Jurkat, Clone E6-1 (cell line): ENCODE results near the gene SH3RF2.
"Not testable (repeated sequence)": the region's sequence is repeated elsewhere in the genome, so short reads cannot be mapped to it uniquely, and the experiment has no call there.

Source experiments
- DNase-seq: peaks from one replicate; pipeline ENCODE4 v3.0.0-alpha.2; 2011; ENCODE audit warnings: low read depth, low spot score
- H3K4me3 ChIP-seq: 2 replicates; pipeline ENCODE4 v1.5.1; 2011; ENCODE audit warnings: mild to moderate bottlenecking, low read length, control low read depth, moderate library complexity

SH3RF2 gene

GRCh38 chr5:145993538-145993937, 57.2 kb downstream of the SH3RF2 start:
- DNase-seq, H3K4me3 ChIP-seq: not testable (repeated sequence)

DNA sequence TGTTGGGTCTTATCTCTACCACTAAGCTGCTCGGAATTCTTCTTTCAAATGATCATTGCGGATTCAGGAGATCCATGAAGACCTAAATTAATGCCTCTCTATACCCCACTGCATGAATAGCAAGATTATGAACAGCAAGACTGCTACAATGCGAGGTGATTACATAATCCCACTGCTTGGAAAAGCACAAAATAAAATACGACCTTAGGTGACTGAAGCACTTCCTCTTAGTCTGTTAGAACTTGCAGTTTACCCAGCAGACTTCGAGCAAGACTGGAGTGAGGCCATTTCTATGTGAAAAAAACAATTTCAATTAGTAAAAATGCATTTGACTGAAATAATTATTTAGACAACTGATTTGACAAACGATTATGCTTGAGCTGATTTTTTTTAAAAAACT, 59.8 kb downstream of the SH3RF2 start:
- H3K4me3 ChIP-seq = no peak overlapping the region
- DNase-seq = no peak

- no peak overlapping the region for H3K4me3 ChIP-seq
- no peak for DNase-seq
Measured at GRCh38 chr5:145999208-145999607, 62.8 kb downstream of the SH3RF2 start.

DNA sequence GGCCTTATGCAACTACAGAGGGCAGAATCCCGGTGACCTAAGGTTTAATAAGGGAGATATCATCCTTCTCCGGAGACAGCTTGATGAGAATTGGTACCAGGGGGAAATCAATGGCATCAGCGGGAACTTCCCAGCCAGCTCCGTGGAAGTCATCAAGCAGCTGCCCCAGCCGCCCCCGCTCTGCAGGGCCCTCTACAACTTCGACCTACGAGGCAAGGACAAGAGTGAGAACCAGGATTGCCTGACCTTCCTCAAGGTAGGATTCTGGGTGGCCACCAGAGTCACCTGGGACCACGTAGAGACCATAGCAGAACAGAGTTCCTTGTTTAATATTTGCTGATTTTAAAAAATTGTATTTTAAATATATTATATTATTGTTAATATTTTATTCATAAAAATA, 63.7 kb downstream of the SH3RF2 start:
- no peak overlapping the region for H3K4me3 ChIP-seq
- no peak for DNase-seq

DNA sequence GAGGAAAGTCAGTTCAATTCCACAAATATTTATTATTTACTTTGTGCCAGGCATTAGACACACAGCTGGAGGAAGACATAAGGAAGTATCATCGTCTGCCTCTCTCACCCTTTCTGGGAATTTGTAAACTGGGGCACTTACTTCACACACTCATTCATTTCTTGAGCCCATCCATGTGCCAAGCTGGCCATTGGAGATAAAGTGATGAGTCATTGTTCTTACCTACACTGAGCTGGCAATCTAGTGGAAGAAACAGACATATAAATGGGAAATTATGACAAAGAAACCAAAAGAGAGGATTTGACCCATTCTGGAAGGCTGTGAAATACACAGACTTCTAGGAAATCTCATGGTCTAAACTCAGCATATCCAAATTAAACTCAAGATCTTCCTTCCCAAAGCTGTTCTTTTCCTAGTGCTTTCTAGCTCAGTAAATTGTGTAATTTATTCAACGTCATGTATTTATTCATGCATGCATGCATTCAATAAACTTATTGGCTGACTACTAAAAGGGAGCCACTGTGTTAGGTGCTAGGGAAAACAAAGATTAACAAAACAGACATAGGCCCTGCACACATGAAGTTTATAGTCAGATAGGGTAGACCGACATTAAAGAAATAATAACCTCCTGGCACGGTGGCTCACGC, 65.3 kb downstream of the SH3RF2 start:
- no peak for DNase-seq
- H3K4me3 ChIP-seq = no peak overlapping the region

DNA sequence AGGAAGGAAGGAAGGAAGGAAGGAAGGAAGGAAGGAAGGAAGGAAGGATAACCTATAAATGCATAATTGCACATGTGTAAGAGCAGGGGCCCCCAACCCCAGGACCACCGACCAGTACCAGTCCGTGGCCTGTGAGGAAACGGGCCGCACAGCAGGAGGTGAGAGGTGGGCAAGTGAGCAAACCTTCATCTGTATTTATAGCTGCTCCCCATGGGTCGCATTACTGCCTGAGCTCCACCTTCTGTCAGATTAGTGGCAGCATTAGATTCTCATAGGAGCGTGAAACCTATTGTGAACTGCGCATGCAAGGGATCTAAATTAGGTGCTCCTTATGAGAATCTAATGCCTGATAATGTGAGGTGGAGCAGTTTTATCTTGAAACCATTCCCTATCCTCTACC, 66.1 kb downstream of the SH3RF2 start:
- H3K4me3 ChIP-seq = no peak overlapping the region
- DNase-seq = no peak

DNA sequence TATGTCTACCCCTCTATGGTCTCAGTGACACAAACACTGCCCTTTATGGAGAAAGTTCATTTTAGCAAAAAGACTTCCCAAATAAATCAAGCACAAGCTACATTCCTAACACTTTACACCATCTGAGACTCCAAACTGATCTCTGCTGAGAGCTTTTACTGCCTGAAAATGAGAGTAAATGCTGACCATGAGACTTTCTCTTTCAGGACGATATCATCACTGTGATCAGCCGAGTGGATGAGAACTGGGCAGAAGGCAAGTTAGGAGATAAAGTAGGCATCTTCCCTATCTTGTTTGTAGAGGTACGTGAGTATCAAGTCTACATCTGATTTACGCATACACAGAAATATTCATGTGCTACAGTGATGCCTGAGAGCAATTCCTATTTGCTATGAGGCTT, 67.5 kb downstream of the SH3RF2 start:
- no peak for DNase-seq
- no peak overlapping the region for H3K4me3 ChIP-seq

DNA sequence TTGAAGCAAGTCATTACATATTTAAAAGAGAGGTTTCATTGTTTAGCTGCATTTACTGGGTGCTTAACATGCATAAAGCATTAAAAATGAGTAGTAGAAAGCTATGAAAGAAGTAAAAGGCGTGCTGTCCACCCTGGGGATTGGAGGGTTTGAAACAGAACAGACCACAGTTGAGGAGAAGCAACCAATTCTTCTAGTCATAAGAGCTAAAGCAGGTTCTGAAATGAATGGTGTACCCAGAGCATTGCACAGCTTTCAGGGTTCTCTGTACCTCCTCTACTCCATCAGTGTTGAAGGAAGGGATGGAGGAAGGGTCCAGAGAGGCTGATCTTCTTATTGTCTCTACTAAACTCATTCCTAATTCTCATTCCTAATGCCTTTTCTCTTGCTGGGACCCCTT, 68.9 kb downstream of the SH3RF2 start:
- DNase-seq = no peak
- no peak overlapping the region for H3K4me3 ChIP-seq

DNA sequence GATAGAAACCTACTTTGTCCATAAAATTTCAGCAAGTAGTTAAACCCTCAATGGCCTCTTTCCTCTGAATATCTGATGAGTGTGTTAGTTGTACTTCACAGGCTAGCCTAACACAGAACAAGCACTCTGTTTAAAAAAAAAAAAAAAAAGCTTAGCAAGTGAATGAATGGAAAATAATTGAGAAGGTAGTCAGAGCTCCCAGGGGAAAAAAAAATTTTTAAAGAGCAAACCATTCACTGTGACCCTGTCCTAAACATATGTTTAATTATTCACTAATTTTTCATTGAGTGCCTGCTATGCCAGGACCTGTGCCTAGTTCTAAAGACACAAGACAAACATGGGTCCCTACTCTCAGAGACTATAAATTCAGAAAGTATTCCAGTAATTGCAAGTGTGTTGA, 69.3 kb downstream of the SH3RF2 start:
- no peak for DNase-seq

GRCh38 chr5:146006470-146007190, 70.3 kb downstream of the SH3RF2 start:
- H3K4me3 ChIP-seq = no peak overlapping the region
- DNase-seq = no peak

More for the DNA sequence above, 69.3 kb downstream of the SH3RF2 start:
- H3K4me3 ChIP-seq = no peak overlapping the region

GRCh38 chr5:146007270-146007669, 70.9 kb downstream of the SH3RF2 start:
- no peak for DNase-seq
- H3K4me3 ChIP-seq = no peak overlapping the region

GRCh38 chr5:146007989-146008388, 71.6 kb downstream of the SH3RF2 start:
- DNase-seq = no peak
- no peak overlapping the region for H3K4me3 ChIP-seq

GRCh38 chr5:146009020-146009419, 72.6 kb downstream of the SH3RF2 start:
- no peak for DNase-seq
- H3K4me3 ChIP-seq = no peak overlapping the region

GRCh38 chr5:146010447-146010846, 74.1 kb downstream of the SH3RF2 start:
- not testable (repeated sequence) for H3K4me3 ChIP-seq

DNA sequence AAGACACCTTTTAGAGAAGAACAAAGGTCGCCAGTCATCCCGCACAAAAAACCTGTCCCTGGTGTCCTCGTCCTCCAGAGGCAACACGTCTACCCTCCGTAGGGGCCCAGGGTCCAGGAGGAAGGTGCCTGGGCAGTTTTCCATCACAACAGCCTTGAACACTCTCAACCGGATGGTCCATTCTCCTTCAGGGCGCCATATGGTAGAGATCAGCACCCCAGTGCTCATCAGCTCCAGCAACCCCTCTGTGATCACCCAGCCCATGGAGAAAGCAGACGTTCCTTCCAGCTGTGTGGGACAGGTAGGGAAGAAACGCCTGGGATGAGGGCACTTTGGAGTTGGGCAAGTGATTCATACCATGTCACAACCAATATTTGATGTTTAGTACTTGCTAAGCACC, 77.4 kb downstream of the SH3RF2 start:
- no peak for DNase-seq
- no peak overlapping the region for H3K4me3 ChIP-seq

More at GRCh38 chr5:146010447-146010846, 74.1 kb downstream of the SH3RF2 start:
- not testable (repeated sequence) for DNase-seq

DNA sequence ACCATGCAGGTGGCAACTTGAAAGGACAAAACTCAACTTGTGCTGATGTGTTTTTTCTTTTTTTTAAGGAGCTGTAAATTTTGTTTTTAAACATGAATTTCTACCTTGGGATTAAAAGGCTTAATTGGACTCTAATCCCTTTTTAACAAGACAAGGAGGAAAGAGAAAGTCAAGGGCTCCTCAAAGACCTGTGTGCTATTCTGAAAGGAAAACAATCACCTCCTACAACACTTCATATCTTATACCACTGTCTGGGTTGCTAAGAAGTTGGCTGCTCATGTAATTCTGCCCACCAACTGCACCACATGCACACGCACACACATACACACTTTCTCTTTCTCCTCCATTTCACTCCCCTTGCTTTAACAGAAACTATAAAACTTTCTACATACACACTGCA, 78.6 kb downstream of the SH3RF2 start:
- no peak overlapping the region for H3K4me3 ChIP-seq
- no peak for DNase-seq

DNA sequence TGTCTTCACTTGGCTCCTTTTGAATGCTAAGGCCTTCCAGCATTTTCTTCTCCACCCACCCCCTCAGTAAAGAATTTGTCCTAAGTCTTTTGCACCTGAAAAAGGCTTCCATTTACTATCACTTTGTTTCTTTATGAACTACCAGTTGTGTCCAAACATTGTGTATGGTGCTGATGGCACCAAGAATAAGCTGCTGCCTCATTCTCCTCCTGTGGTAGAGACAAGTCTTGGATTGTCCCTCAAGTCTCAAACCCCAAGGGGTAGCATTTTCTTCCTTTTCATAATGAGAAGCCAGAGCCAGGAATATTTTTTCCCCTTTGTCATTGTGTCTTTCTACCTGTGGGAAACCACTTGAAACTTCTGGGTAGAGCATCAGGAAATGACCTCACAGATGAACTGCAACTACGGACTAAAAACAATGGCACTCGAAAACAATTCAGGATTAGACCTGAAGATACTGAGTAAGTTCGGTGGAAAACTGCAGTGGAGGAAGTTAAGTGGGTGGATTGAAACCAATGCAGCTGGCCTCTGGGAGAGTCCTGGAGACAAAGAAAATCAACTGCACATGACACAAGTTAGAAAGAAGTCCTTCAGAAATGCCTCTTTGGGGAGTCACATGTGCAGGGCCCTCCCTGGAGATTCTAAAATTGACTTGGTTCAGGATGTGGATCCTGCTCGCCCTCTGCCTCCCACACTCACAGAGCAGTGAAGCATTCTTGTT, 80.5 kb downstream of the SH3RF2 start:
- no peak overlapping the region for H3K4me3 ChIP-seq
- DNase-seq = no peak

DNA sequence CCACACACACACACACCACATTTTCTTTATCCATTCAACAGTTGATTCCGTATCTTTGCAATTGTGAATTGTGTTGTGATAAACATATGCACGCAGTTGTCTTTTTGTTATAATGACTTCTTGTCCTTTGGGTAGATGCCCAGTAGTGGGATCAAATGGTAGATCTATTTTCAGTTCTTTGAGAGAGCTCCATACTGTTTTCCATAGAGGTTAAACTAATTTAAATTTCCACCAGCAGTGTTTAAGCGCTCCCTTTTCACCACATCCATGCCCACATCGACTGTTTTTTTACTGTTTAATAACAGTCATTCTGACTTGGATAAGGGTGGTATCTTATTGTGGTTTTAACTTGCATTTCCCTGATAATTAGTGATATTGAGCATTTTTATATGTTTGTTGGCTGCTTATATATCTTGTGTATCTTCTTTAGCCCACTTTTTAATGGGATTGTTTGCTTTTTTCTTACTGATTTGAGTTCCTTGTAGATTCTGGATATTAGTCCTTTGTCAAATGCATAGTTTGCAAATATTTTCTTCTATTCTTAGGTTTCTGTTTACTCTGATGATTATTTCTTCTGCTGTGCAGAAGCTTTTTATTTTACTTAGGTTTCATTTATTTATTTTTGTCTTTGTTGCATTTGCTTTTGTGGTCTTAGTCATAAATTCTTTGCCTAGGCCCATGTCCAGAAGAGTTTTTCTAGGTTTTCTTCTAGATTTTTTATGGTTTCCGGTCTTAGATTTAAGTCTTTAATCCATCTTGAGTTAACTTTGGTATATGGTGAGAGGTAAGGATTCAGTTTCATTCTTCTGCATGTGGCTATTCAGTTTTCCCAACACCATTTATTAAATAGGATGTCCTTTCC, 82.4 kb downstream of the SH3RF2 start:
- no peak overlapping the region for H3K4me3 ChIP-seq
- no peak for DNase-seq

DNA sequence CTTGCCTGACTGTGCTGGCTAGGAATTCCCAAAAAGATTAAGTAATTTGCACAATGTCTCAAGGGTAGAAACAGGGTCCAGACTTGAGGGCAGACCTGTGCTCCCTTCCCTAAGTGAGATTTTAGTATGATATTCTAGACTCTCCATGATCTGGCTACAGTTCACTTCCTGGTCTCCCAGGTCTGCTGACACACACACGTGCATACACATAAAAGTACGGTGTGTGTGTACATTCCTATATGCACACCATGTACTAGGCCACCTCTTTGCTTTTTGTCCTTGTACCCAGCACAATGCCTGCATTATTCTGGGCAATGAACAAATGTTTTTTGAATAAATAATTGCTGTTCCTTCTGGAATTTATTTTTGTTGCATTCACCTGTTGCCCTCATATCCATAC, 83.7 kb downstream of the SH3RF2 start:
- DNase-seq = no peak
- H3K4me3 ChIP-seq = no peak overlapping the region
